B cell (primary cell): ENCODE results near the gene UNC13C. TPM values are rescaled to one million over a fixed set of nuclear protein-coding genes. Genes with fewer than 3 reads are reported as not detected.

ENCODE experiments used
- ATAC-seq: fragments of 200-7000 bp; cut with Tn5 transposase; one replicate; pipeline ENCODE4 v1.10.0; 2021; ENCODE audit warnings: low read depth, mild to moderate bottlenecking, moderate number of reproducible peaks, moderate library complexity
- CTCF ChIA-PET: fragments of 350-600 bp; sonication (Branson Sonifier 250); formaldehyde crosslinking; loops from one replicate; lab custom pipeline; 2021; ENCODE audit warnings: antibody characterized with exemption, inconsistent platforms; lab: Charles Lee
- POLR2A ChIA-PET: fragments of 350-600 bp; sonication (Branson Sonifier 250); formaldehyde crosslinking; loops from one replicate; lab custom pipeline; 2021; ENCODE audit warnings: antibody characterized with exemption; lab: Charles Lee
- DNase-seq: peaks from one replicate; pipeline ENCODE4 v3.0.0; 2013
- H2AFZ ChIP-seq: 2 replicates; pipeline ENCODE4 v1.6.1; 2012; ENCODE audit warnings: mild to moderate bottlenecking, low read depth, low read length; ENCODE audit not compliant: insufficient read depth, poor library complexity, severe bottlenecking
- H3K27ac ChIP-seq, 2 donors: 1 replicate in 1 of 2; 2 replicates in 1 of 2; pipeline ENCODE4 v1.5.1; 2012 to 2013; ENCODE audit warnings: low read length in 2 of 2, mild to moderate bottlenecking in 2 of 2, moderate library complexity in 1 of 2
- H3K27me3 ChIP-seq, 4 experiments: fragments of 200-600 bp in 1 of 4; sonication (generic) in 1 of 4; replicated peaks in 1 of 4; 1 replicate in 2 of 4; 2 replicates in 2 of 4; pipeline versions ENCODE4 v1.6.1 to v1.7.0; 2013 to 2016; ENCODE audit warnings: low read length in 3 of 4, mild to moderate bottlenecking in 2 of 4, mixed read lengths in 1 of 4, moderate library complexity in 1 of 4; ENCODE audit not compliant: insufficient read depth in 4 of 4, control insufficient read depth in 3 of 4; ENCODE audit errors: control extremely low read depth in 1 of 4
- H3K36me3 ChIP-seq, 2 experiments: replicated peaks in 1 of 2; 1 replicate in 1 of 2; 2 replicates in 1 of 2; pipeline versions ENCODE4 v1.6.1 to v1.7.1; 2013; ENCODE audit warnings: low read length in 1 of 2; ENCODE audit not compliant: insufficient read depth in 2 of 2, control insufficient read depth in 1 of 2; ENCODE audit errors: control extremely low read depth in 1 of 2, extremely low read depth in 1 of 2
- H3K4me1 ChIP-seq, 2 donors: fragments of 200-600 bp in 1 of 2; sonication (generic) in 1 of 2; 1 replicate in 1 of 2; 2 replicates in 1 of 2; pipeline versions ENCODE4 v1.5.1 to v1.6.1; 2013 to 2017; ENCODE audit warnings: low read length in 2 of 2; ENCODE audit not compliant: control insufficient read depth in 2 of 2, insufficient read depth in 2 of 2
- H3K4me2 ChIP-seq: replicated peaks from 2 replicates; pipeline ENCODE3; 2012; ENCODE audit warnings: mild to moderate bottlenecking, low read depth, low read length; ENCODE audit not compliant: poor library complexity, severe bottlenecking
- H3K4me3 ChIP-seq, 5 experiments: fragments of 200-600 bp in 1 of 5; sonication (generic) in 1 of 5; 1 replicate in 3 of 5; 2 replicates in 2 of 5; pipeline versions ENCODE4 v1.5.1 to v1.7.0; 2011 to 2016; ENCODE audit warnings: low read length in 4 of 5, mild to moderate bottlenecking in 4 of 5, low read depth in 2 of 5, control low read depth in 1 of 5, moderate library complexity in 1 of 5; ENCODE audit not compliant: insufficient read depth in 1 of 5; ENCODE audit errors: control extremely low read depth in 1 of 5, extremely low read depth in 1 of 5
- H3K79me2 ChIP-seq: fragments of 200-600 bp; sonication (generic); one replicate; pipeline ENCODE4 v1.6.0; 2016; ENCODE audit warnings: low read length; ENCODE audit not compliant: control insufficient read depth, insufficient read depth
- H3K9ac ChIP-seq: fragments of 200-600 bp; sonication (generic); 2 replicates; pipeline ENCODE4 v1.6.1; 2017; ENCODE audit warnings: mild to moderate bottlenecking, low read length, moderate library complexity
- H3K9me3 ChIP-seq, 3 donors: one replicate each; pipeline versions ENCODE4 v1.6.1 to v1.7.1; 2013; ENCODE audit warnings: low read length in 2 of 3; ENCODE audit not compliant: control insufficient read depth in 2 of 3, insufficient read depth in 1 of 3; ENCODE audit errors: control extremely low read depth in 1 of 3
- H4K20me1 ChIP-seq: 2 replicates; pipeline ENCODE4 v1.6.0; 2012; ENCODE audit warnings: mild to moderate bottlenecking, low read length; ENCODE audit not compliant: insufficient read depth, control insufficient read depth, poor library complexity, severe bottlenecking
- H3K27ac Mint-ChIP-seq: one replicate; pipeline ENCODE4 v1.8.0; 2021; ENCODE audit warnings: mixed read lengths
- H3K27me3 Mint-ChIP-seq: one replicate; pipeline ENCODE4 v1.8.0; 2021; ENCODE audit warnings: mixed read lengths
- H3K4me1 Mint-ChIP-seq: one replicate; pipeline ENCODE4 v1.8.0; 2021; ENCODE audit warnings: mixed read lengths
- H3K4me3 Mint-ChIP-seq: one replicate; pipeline ENCODE4 v1.8.0; 2021; ENCODE audit warnings: mixed read lengths
- H3K9me3 Mint-ChIP-seq: one replicate; pipeline ENCODE4 v1.8.0; 2022; ENCODE audit warnings: mixed read lengths; ENCODE audit not compliant: insufficient read depth
- CTCF ChIP-seq: fragments of 200-600 bp; IDR thresholded peaks from one replicate; pipeline ENCODE4 v1.8.0; 2022; ENCODE audit warnings: antibody characterized with exemption, mild to moderate bottlenecking
- EZH2 ChIP-seq: IDR thresholded peaks from 2 replicates; pipeline ENCODE4 v1.6.1; 2012; ENCODE audit warnings: borderline replicate concordance, low read depth, mild to moderate bottlenecking, moderate library complexity, low read length; ENCODE audit not compliant: insufficient read depth, poor library complexity, severe bottlenecking
- WGBS: methylation state at CpG from one replicate; pipeline ENCODE4 v1.1.5; 2013; ENCODE audit warnings: missing lambda C conversion rate; ENCODE audit not compliant: insufficient coverage; 5-methylcytosine and 5-hydroxymethylcytosine counted together
- intact Hi-C: fragments of 100-400 bp; cut with micrococcal nuclease; formaldehyde crosslinking; loops from one replicate; pipeline ENCODE4 v1.10.0; 2022
- polyA plus RNA-seq: library from polyadenylated mRNA; depleted of rRNA; stranded (reverse); fragments of >200 nt; gene quantifications from 2 replicates; pipeline ENCODE4 v1.2.3, GENCODE V29; 2012
- total RNA-seq, 2 donors: library from RNA; stranded (reverse); fragments of 120-200 nt in 1 of 2; gene quantifications; 1 replicate in 1 of 2; 2 replicates in 1 of 2; pipeline versions ENCODE4 v1.2.3 to v1.2.4, GENCODE V29; 2013 to 2022

UNC13C gene
- total and polyA plus RNA-seq, 2 donors (not counting 1 experiment from before 2014, with no cell fraction given): not detected

- no peak overlapping the region for H3K4me3 Mint-ChIP-seq
- H3K27me3 ChIP-seq: no peaks in the 10 kb centered on the region
- no peak overlapping the region for H3K9ac ChIP-seq
- no peaks in the 10 kb centered on the region for H3K79me2 ChIP-seq
- no peak overlapping the region for H2AFZ ChIP-seq
- H3K27ac Mint-ChIP-seq: no peak overlapping the region
- WGBS: no CpG with 5 or more reads among the region's 6 CpGs
- no peaks in the 10 kb centered on the region for H3K36me3 ChIP-seq
- H3K4me2 ChIP-seq: no peak overlapping the region
- DNase-seq (no peak), ATAC-seq (no peak)
- H3K4me3 ChIP-seq: no peak overlapping the region
- H3K4me1 Mint-ChIP-seq: no peaks in the 10 kb centered on the region
- intact Hi-C loops: no loop called here
- peaks cover 0 to 1% (median 0%) of the 10 kb centered on the region in 3 donors for H3K9me3 ChIP-seq
- ChIA-PET POLR2A (no interaction called here), CTCF (no interaction called here)
- no peaks in the 10 kb centered on the region for H4K20me1 ChIP-seq
- H3K9me3 Mint-ChIP-seq: no peaks in the 10 kb centered on the region
- H3K4me1 ChIP-seq: no peaks in the 10 kb centered on the region
- H3K27ac ChIP-seq: no peak overlapping the region
- H3K27me3 Mint-ChIP-seq: no peaks in the 10 kb centered on the region
- no peak for TF ChIP-seq CTCF
- TF ChIP-seq EZH2: no peak
Measured at GRCh38 chr15:54321426-54321825, 343.2 kb downstream of the UNC13C start.

GRCh38 chr15:54322341-54322740, 344.1 kb downstream of the UNC13C start:
- no peaks in the 10 kb centered on the region for H3K36me3 ChIP-seq
- CTCF ChIA-PET: no interaction called here
- H4K20me1 ChIP-seq: no peaks in the 10 kb centered on the region
- intact Hi-C loops: no loop called here
- Mint-ChIP-seq H3K4me1 (no peaks in the 10 kb centered on the region), H3K27ac (no peak overlapping the region), H3K4me3 (no peak overlapping the region), H3K9me3 (no peaks in the 10 kb centered on the region), H3K27me3 (no peaks in the 10 kb centered on the region)
- WGBS: no CpG with 5 or more reads among the region's 1 CpG
- no peak for TF ChIP-seq EZH2
- H3K4me1 ChIP-seq: no peaks in the 10 kb centered on the region
- ATAC-seq (no peak), DNase-seq (no peak)
- no peak overlapping the region for H3K4me2 ChIP-seq
- H2AFZ ChIP-seq: no peak overlapping the region
- no peak overlapping the region for H3K9ac ChIP-seq
- no peaks in the 10 kb centered on the region for H3K79me2 ChIP-seq
- POLR2A ChIA-PET: no interaction called here
- H3K4me3 ChIP-seq: no peak overlapping the region
- H3K9me3 ChIP-seq: peaks cover 0 to 1% (median 0%) of the 10 kb centered on the region in 3 donors
- no peaks in the 10 kb centered on the region for H3K27me3 ChIP-seq
- H3K27ac ChIP-seq: no peak overlapping the region
